Measurements from ENCODE around the gene SUN5. TPM values are rescaled to one million over a fixed set of nuclear protein-coding genes. Genes with fewer than 3 reads are reported as not detected.
"Not testable (repeated sequence)": the region's sequence is repeated elsewhere in the genome, so short reads cannot be mapped to it uniquely, and the experiment has no call there.

Gene SUN5
- total RNA-seq, 4 donors from 2014 or later, result not detected

DNA sequence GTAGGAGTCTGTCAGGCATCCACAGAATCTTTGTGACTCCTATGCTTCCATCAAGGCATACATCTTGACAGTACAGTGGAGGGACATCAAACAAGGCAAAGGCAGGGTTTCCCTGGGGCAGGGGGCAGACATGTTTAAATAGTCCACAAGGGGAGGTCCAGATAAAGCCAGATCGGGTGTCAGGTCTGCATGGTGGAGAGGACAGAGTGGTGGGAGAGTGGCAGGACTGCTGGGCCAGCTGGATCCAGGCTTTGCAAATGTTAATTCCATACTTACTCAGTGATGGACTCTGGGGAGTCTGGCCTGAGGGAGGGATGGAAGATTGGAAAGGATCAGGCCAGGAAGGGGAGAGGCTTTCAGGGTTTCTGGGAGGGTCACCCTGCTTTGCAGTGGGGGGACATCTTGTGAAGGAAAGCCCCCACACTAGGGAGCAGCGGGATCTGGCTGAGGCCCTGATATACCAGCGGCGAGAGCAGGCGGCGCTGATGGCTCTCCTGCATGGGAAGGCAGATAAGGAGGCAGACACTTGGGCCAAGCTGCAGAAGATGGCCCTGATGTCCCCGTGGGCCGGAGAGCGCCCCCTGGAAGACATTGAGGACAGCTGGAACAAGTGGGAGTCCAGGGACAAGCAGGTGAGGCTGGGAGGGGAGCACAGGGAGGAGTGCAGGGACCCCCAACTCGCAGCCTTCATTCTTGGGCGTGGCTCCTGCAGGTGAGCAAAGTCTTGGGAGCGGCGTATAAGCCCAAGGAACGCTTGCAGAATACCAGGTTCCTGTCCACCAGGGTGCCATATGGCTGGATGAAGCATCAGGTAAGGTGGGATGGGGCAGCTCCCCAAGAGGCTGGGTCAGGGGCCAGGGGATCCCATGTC lies 44.6 kb downstream of the SUN5 start:
- no peaks in the 10 kb centered on the region for H3K36me3 ChIP-seq
- H3K27me3 ChIP-seq, result no peaks in the 10 kb centered on the region
- no peaks in the 10 kb centered on the region for H3K9me3 ChIP-seq
- intact Hi-C loops (cut with DNase I; ENCODE audit: low total_unique reads), result no loop called here
- TF ChIP-seq POLR2A (IDR thresholded peaks at IDR 0.05), result no peak
- TF ChIP-seq CTCF (IDR thresholded peaks at IDR 0.05), result no peak
- no peak for DNase-seq
- no peak overlapping the region for H3K27ac ChIP-seq
- H3K4me1 ChIP-seq, result no peaks in the 10 kb centered on the region
- no peak overlapping the region for H3K4me3 ChIP-seq

- intact Hi-C loops (cut with DNase I; ENCODE audit: low total_unique reads), result no loop called here
- H3K36me3 ChIP-seq, result no peaks in the 10 kb centered on the region
- DNase-seq, result no peak
- H3K27me3 ChIP-seq, result no peaks in the 10 kb centered on the region
- H3K9me3 ChIP-seq, result no peaks in the 10 kb centered on the region
- no peak overlapping the region for H3K27ac ChIP-seq
- no peak for TF ChIP-seq POLR2A (IDR thresholded peaks at IDR 0.05)
- TF ChIP-seq CTCF (IDR thresholded peaks at IDR 0.05), result no peak
- no peaks in the 10 kb centered on the region for H3K4me1 ChIP-seq
- H3K4me3 ChIP-seq, result no peak overlapping the region
Observed at GRCh38 chr20:32958574-32958973, 45.7 kb downstream of the SUN5 start.

- Histone ChIP-seq H3K4me3 (no peak overlapping the region), H3K27ac (no peak overlapping the region), H3K27me3 (no peaks in the 10 kb centered on the region), H3K36me3 (no peaks in the 10 kb centered on the region), H3K9me3 (no peaks in the 10 kb centered on the region), H3K4me1 (no peaks in the 10 kb centered on the region)
- intact Hi-C loops (cut with DNase I; ENCODE audit: low total_unique reads), result no loop called here
- DNase-seq, result no peak
- no peak for TF ChIP-seq POLR2A (IDR thresholded peaks at IDR 0.05)
- TF ChIP-seq CTCF (IDR thresholded peaks at IDR 0.05), result no peak
Observed at GRCh38 chr20:32957459-32957858, 46.8 kb downstream of the SUN5 start.

DNA sequence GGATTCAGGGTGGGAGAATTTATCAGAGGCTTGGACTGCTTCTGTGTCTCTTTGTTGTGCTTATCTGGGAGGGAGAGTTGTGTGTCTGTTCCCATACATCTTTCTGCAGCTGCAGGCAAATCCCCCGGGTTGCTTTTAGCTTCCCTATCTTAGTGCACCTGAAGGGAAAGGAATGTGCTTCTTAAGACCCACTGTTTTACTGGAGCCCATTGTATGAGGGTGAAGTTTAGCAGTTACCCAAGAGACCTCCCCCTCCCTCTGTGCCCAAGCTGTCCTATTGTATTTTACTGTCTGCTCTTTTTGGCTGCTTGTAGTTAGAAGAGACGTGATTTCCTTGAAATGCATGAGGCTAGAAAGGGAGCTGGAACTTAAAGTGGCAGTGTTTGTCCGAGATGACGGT lies 53.7 kb downstream of the SUN5 start:
- DNase-seq; H3K9me3 ChIP-seq; H3K27ac ChIP-seq; H3K4me1 ChIP-seq; intact Hi-C loops (cut with DNase I; ENCODE audit: low total_unique reads); H3K36me3 ChIP-seq; H3K4me3 ChIP-seq; H3K27me3 ChIP-seq: not testable (repeated sequence)

DNA sequence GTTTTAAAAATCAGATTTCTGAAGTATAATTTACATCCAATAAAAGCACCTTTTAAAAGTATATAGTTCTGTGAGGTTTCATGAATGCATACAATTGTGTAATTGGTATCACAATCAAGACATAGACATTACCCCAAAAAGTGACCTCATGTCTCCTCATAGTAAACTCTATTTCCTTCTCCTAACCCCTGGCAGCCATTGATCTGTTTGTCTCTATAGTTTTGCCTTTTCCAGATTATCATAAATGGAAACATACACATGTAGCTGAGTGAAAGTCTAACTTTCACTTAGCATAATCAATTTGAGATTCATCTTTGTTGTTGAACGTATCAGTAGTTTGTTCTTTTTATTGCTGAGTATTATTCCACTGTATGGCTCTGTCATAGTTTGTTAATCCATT lies 57.6 kb downstream of the SUN5 start:
- intact Hi-C loops (cut with DNase I; ENCODE audit: low total_unique reads), result no loop called here
- H3K27ac ChIP-seq, result no peak overlapping the region
- H3K4me1 ChIP-seq, result no peaks in the 10 kb centered on the region
- H3K4me3 ChIP-seq, result no peak overlapping the region
- H3K9me3 ChIP-seq, result no peaks in the 10 kb centered on the region
- no peak for DNase-seq
- no peaks in the 10 kb centered on the region for H3K36me3 ChIP-seq
- no peaks in the 10 kb centered on the region for H3K27me3 ChIP-seq
- TF ChIP-seq POLR2A (IDR thresholded peaks at IDR 0.05), result no peak
- TF ChIP-seq CTCF (IDR thresholded peaks at IDR 0.05), result no peak

Measured in uterus (tissue), 4 donors.